Thyroid gland (tissue), 4 donors: ENCODE measurements around the gene LRRC7.

Experiments
- CTCF ChIP-seq, 6 experiments: fragments of 200-600 bp in 3 of 6; fragments of 450-650 bp in 3 of 6; sonication (generic) in 3 of 6; IDR thresholded peaks; one replicate each; pipeline ENCODE4 v1.5.1; 2016 to 2019; ENCODE audit warnings: antibody characterized with exemption in 6 of 6, mild to moderate bottlenecking in 2 of 6, inconsistent platforms in 1 of 6, moderate library complexity in 1 of 6
- POLR2A ChIP-seq, 2 donors: fragments of 450-650 bp; IDR thresholded peaks; one replicate each; pipeline ENCODE4 v1.6.1; 2017; ENCODE audit warnings: antibody characterized with exemption in 2 of 2, mild to moderate bottlenecking in 2 of 2, moderate library complexity in 1 of 2

- TF ChIP-seq POLR2A (IDR thresholded peaks at IDR 0.05) (no peak), CTCF (IDR thresholded peaks at IDR 0.05) (no peak)
These were observed 17.9 kb downstream of the LRRC7 start for GRCh38 chr1:69585666-69586065.
